CD14-positive monocyte (primary cell): ENCODE data around the gene CACUL1. TPM values are rescaled to one million over a fixed set of nuclear protein-coding genes. Genes with fewer than 3 reads are reported as not detected.

Experiments
- DNase-seq, 3 donors: peaks; one replicate each; pipeline ENCODE4 v3.0.0-alpha.2; 2011 to 2022
- H2AFZ ChIP-seq: 2 replicates; pipeline ENCODE4 v1.6.0; 2012; ENCODE audit warnings: mild to moderate bottlenecking, low read depth, low read length, inconsistent platforms; ENCODE audit not compliant: insufficient read depth, poor library complexity, severe bottlenecking
- H3K27ac ChIP-seq, 2 donors: 1 replicate in 1 of 2; 2 replicates in 1 of 2; pipeline ENCODE4 v1.5.1; 2012 to 2013; ENCODE audit warnings: low read length in 2 of 2, control low read depth in 1 of 2, inconsistent platforms in 1 of 2, low read depth in 1 of 2, mild to moderate bottlenecking in 1 of 2
- H3K27me3 ChIP-seq, 2 donors: one replicate each; pipeline versions ENCODE4 v1.6.0 to v1.6.1; 2011 to 2013; ENCODE audit warnings: low read length in 2 of 2; ENCODE audit not compliant: control insufficient read depth in 2 of 2, insufficient read depth in 2 of 2
- H3K36me3 ChIP-seq, 2 donors: replicated peaks in 1 of 2; 1 replicate in 1 of 2; 2 replicates in 1 of 2; pipeline versions ENCODE4 v1.5.1 to v1.6.1; 2012 to 2013; ENCODE audit warnings: low read length in 2 of 2, control low read depth in 1 of 2, inconsistent platforms in 1 of 2, mild to moderate bottlenecking in 1 of 2; ENCODE audit not compliant: insufficient read depth in 2 of 2, control insufficient read depth in 1 of 2
- H3K4me1 ChIP-seq, 2 donors: 1 replicate in 1 of 2; 2 replicates in 1 of 2; pipeline versions ENCODE4 v1.5.1 to v1.6.1; 2012 to 2013; ENCODE audit warnings: low read length in 2 of 2, control low read depth in 1 of 2, inconsistent platforms in 1 of 2, mild to moderate bottlenecking in 1 of 2, moderate library complexity in 1 of 2; ENCODE audit not compliant: insufficient read depth in 2 of 2, control insufficient read depth in 1 of 2
- H3K4me2 ChIP-seq: replicated peaks from 2 replicates; pipeline ENCODE3; 2012; ENCODE audit warnings: low read length, moderate library complexity, mild to moderate bottlenecking; ENCODE audit not compliant: poor library complexity, severe bottlenecking; ENCODE audit errors: extremely low read depth
- H3K4me3 ChIP-seq, 3 experiments: fragments of 200-600 bp in 1 of 3; sonication (generic) in 1 of 3; replicated peaks in 1 of 3; 1 replicate in 2 of 3; 2 replicates in 1 of 3; pipeline ENCODE4 v1.5.1; 2011 to 2013; ENCODE audit warnings: low read length in 3 of 3, mild to moderate bottlenecking in 3 of 3, control low read depth in 2 of 3, low read depth in 2 of 3, inconsistent platforms in 1 of 3, moderate library complexity in 1 of 3
- H3K79me2 ChIP-seq: 2 replicates; pipeline ENCODE4 v1.6.0; 2012; ENCODE audit warnings: mild to moderate bottlenecking, control low read depth, inconsistent platforms, low read length, moderate library complexity; ENCODE audit not compliant: insufficient read depth
- H3K9ac ChIP-seq: 2 replicates; pipeline ENCODE4 v1.6.0; 2017; ENCODE audit warnings: low read length, mild to moderate bottlenecking; ENCODE audit not compliant: insufficient read depth, poor library complexity, severe bottlenecking
- H3K9me3 ChIP-seq, 2 donors: replicated peaks in 1 of 2; 1 replicate in 1 of 2; 2 replicates in 1 of 2; pipeline versions ENCODE4 v1.5.1 to v1.6.1; 2012 to 2013; ENCODE audit warnings: low read length in 2 of 2, control low read depth in 1 of 2; ENCODE audit not compliant: control insufficient read depth in 1 of 2, insufficient read depth in 1 of 2
- H4K20me1 ChIP-seq: 2 replicates; pipeline ENCODE4 v1.6.0; 2012; ENCODE audit warnings: mild to moderate bottlenecking, low read length, control low read depth, moderate library complexity; ENCODE audit not compliant: insufficient read depth
- H3K27ac Mint-ChIP-seq, 7 donors: one replicate each; pipeline ENCODE4 v1.8.0; 2020; ENCODE audit warnings: mild to moderate bottlenecking in 7 of 7, mixed read lengths in 7 of 7, moderate library complexity in 6 of 7, inconsistent platforms in 2 of 7
- H3K27me3 Mint-ChIP-seq, 3 donors: one replicate each; pipeline ENCODE4 v1.8.0; 2021 to 2022; ENCODE audit warnings: low read depth in 3 of 3, mild to moderate bottlenecking in 3 of 3, mixed read lengths in 3 of 3, moderate library complexity in 3 of 3, inconsistent platforms in 1 of 3
- H3K36me3 Mint-ChIP-seq, 2 donors: one replicate each; pipeline ENCODE4 v1.8.0; 2020; ENCODE audit warnings: mixed read lengths in 2 of 2, inconsistent platforms in 1 of 2, mild to moderate bottlenecking in 1 of 2
- H3K4me1 Mint-ChIP-seq: one replicate; pipeline ENCODE4 v1.8.0; 2020; ENCODE audit warnings: mild to moderate bottlenecking, mixed read lengths
- H3K4me3 Mint-ChIP-seq, 2 donors: one replicate each; pipeline ENCODE4 v1.8.0; 2020; ENCODE audit warnings: mild to moderate bottlenecking in 2 of 2, mixed read lengths in 2 of 2, moderate library complexity in 1 of 2
- H3K9me3 Mint-ChIP-seq, 7 donors: one replicate each; pipeline ENCODE4 v1.8.0; 2020 to 2022; ENCODE audit warnings: mixed read lengths in 7 of 7, mild to moderate bottlenecking in 6 of 7, moderate library complexity in 6 of 7, inconsistent platforms in 2 of 7
- WGBS: methylation state at CpG from one replicate; pipeline ENCODE4 v1.1.5; 2013; ENCODE audit warnings: missing lambda C conversion rate; ENCODE audit not compliant: insufficient coverage; 5-methylcytosine and 5-hydroxymethylcytosine counted together
- intact Hi-C, 2 donors: fragments of 100-400 bp; cut with micrococcal nuclease; formaldehyde crosslinking; loops; one replicate each; pipeline versions ENCODE4 v1.15.0 to v1.15.1; 2023
- polyA plus RNA-seq, 3 donors: library from polyadenylated mRNA; depleted of rRNA in 1 of 3; unstranded in 2 of 3; stranded (reverse) in 1 of 3; fragments of 300-500 nt in 2 of 3; fragments of >200 nt in 1 of 3; fragmentation: Illumina TruSeq in 2 of 3; gene quantifications; 1 replicate in 2 of 3; 2 replicates in 1 of 3; pipeline ENCODE4 v1.2.3, GENCODE V29; 2012 to 2021
- TF ChIP-seq, protein P1 (sequence below): fragments of 200-600 bp; IDR thresholded peaks from one replicate; pipeline ENCODE4 v1.8.0; 2022; ENCODE audit warnings: antibody characterized with exemption, mild to moderate bottlenecking

The CACUL1 gene
- polyA plus RNA-seq, 3 donors: 18.1 to 50.8 (median 38.8) TPM

DNA sequence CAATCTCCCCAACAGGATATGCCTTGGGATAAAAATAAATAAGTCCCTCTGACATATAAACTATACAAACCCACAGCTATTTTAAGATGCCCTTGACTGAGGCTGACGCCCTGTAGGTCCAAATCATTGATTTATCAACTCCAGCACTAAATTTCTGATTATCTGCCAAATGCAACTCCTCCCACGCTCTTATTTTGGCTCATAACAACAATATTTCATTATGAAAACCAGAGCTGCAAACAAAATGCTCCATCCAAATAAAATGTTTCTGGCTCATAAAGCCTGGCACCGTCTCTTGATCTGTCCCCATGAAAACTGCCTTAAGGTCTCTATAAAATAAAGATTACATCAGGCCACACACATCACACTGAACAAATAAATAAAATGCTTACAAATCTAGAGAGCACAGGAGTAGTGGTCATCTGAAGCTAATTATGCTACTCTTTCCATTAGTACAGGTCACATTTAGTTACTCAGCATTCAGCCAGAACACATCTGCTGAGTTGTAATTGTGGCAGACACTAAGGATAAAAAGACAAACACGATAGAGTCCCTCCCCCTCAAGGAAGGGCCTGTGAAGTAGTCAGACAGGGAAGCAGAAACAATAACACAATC, 28.8 kb downstream of the CACUL1 start:
- intact Hi-C loops: loop anchor here (10.0 kb wide), 1 partner anchor 161 kb away; no protein-coding TSS in a partner anchor
- peak overlapping the region in 1 of 2 donors; percentile 38 for H3K27ac ChIP-seq
- 94% methylated on average over 3 of the region's 4 CpGs for WGBS
- Mint-ChIP-seq H3K27me3 (no peaks in the 10 kb centered on the region), H3K9me3 (no peaks in the 10 kb centered on the region), H3K4me1 (peaks cover 34% of the 10 kb centered on the region), H3K36me3 (peaks cover 26 to 34% of the 10 kb centered on the region in 2 donors), H3K27ac (peak overlapping the region in 2 of 7 donors; percentile 38 to 63), H3K4me3 (no peak overlapping the region)
- H3K79me2 ChIP-seq: peaks cover 54% of the 10 kb centered on the region
- H3K27me3 ChIP-seq: no peaks in the 10 kb centered on the region
- H3K4me2 ChIP-seq: no peak overlapping the region
- H3K9me3 ChIP-seq: no peaks in the 10 kb centered on the region
- peaks cover 5% of the 10 kb centered on the region for H4K20me1 ChIP-seq
- peaks cover 27 to 31% of the 10 kb centered on the region in 2 donors for H3K4me1 ChIP-seq
- no peak overlapping the region for H3K9ac ChIP-seq
- H3K36me3 ChIP-seq: peaks cover 2 to 12% of the 10 kb centered on the region in 2 donors
- H2AFZ ChIP-seq: no peak overlapping the region
- TF ChIP-seq, protein P1, sequence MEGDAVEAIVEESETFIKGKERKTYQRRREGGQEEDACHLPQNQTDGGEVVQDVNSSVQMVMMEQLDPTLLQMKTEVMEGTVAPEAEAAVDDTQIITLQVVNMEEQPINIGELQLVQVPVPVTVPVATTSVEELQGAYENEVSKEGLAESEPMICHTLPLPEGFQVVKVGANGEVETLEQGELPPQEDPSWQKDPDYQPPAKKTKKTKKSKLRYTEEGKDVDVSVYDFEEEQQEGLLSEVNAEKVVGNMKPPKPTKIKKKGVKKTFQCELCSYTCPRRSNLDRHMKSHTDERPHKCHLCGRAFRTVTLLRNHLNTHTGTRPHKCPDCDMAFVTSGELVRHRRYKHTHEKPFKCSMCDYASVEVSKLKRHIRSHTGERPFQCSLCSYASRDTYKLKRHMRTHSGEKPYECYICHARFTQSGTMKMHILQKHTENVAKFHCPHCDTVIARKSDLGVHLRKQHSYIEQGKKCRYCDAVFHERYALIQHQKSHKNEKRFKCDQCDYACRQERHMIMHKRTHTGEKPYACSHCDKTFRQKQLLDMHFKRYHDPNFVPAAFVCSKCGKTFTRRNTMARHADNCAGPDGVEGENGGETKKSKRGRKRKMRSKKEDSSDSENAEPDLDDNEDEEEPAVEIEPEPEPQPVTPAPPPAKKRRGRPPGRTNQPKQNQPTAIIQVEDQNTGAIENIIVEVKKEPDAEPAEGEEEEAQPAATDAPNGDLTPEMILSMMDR: no peak
- no peak overlapping the region for H3K4me3 ChIP-seq
- DNase-seq: no peak

DNA sequence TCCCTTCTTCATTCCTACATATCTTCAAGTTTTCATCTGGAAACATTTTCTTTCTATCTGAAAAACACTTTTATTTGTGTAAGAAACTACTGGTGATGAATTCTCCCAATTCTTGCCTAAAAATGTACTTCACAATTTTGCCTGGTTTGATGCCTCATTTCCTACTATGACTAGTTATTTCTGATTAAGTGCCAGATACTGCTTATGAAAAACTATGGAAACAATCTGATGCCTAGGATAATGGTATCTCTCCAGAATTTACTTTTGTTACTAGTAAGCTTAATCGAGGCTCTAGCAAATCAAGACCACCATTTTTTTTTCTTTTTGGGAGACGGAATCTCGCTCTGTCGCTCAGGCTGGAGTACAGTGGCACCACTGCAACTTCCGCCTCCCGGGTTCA, 31.3 kb downstream of the CACUL1 start:
- WGBS: 100% methylated on average over 5 of the region's 6 CpGs
- H3K27ac Mint-ChIP-seq: peak overlapping the region in 3 of 7 donors; percentile 4 to 32 (median 25)

More for the DNA sequence above, 31.3 kb downstream of the CACUL1 start:
- no peak overlapping the region for H3K4me2 ChIP-seq
- peaks cover 2 to 12% of the 10 kb centered on the region in 2 donors for H3K36me3 ChIP-seq
- intact Hi-C loops: loop anchor here (10.0 kb wide), 1 partner anchor 159 kb away; no protein-coding TSS in a partner anchor
- H3K9ac ChIP-seq: no peak overlapping the region
- no peaks in the 10 kb centered on the region for H3K27me3 ChIP-seq
- H2AFZ ChIP-seq: no peak overlapping the region
- peaks cover 22% of the 10 kb centered on the region for H4K20me1 ChIP-seq
- no peaks in the 10 kb centered on the region for H3K27me3 Mint-ChIP-seq
- no peaks in the 10 kb centered on the region for H3K9me3 Mint-ChIP-seq
- no peak overlapping the region for H3K4me3 Mint-ChIP-seq
- H3K4me3 ChIP-seq: no peak overlapping the region
- peaks cover 6% of the 10 kb centered on the region in 2 donors for H3K4me1 ChIP-seq
- H3K9me3 ChIP-seq: no peaks in the 10 kb centered on the region
- H3K79me2 ChIP-seq: peaks cover 43% of the 10 kb centered on the region
- peaks cover 11% of the 10 kb centered on the region for H3K4me1 Mint-ChIP-seq
- peak in 1 of 3 donors; percentile 17 for DNase-seq
- TF ChIP-seq, protein P1: no peak
- peaks cover 24 to 40% of the 10 kb centered on the region in 2 donors for H3K36me3 Mint-ChIP-seq
- H3K27ac ChIP-seq: no peak overlapping the region
